Measurements from ENCODE around the gene AMDHD1. TPM values are rescaled to one million over a fixed set of nuclear protein-coding genes. Genes with fewer than 3 reads are reported as not detected.

AMDHD1 gene
- total RNA-seq, 1 donor from 2014 or later: not detected

DNA sequence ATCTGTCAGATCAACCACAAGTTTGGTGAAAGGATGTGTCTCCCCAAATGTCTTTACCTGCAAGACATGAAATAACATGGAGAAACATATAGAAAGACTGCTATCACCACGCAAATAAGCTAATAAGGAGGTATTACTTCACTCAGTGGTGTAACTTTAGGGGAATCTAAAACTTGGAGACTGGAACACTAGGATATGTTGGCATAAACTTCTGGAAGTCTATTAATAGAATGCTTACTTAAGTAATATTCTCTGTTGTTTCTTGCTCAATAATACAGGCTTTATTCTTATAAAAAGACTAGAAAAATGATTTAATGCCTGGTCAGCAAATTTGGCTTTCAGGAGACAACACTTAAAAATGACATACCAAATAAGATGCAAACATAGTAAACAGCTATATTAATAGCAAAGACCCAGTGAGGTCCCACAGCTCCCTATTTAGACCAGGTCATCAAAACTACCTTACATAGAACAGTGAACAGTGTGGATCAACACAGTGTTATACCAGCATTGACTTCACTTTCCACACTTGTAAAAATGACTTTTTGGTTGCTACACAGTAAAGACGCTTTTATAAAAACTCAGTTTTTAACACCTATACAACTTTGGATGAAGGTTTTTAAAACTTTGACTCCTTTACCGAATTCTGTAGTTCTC lies 71.9 kb downstream of the AMDHD1 start:
- Mint-ChIP-seq H3K27ac (no peak overlapping the region), H3K4me3 (no peak overlapping the region), H3K36me3 (peaks cover 24% of the 10 kb centered on the region), H3K4me1 (no peaks in the 10 kb centered on the region), H3K9me3 (no peaks in the 10 kb centered on the region), H3K27me3 (ENCODE audit: low read depth) (no peaks in the 10 kb centered on the region)
- no peak for TF ChIP-seq CTCF (IDR thresholded peaks at IDR 0.05; ENCODE audit: unreplicated experiment)
- DNase-seq (ENCODE audit: low spot score in 2 of 2, unreplicated experiment in 2 of 2): no peak

- DNase-seq (ENCODE audit: low spot score in 2 of 2, unreplicated experiment in 2 of 2): no peak
- Mint-ChIP-seq H3K36me3 (peaks cover 24% of the 10 kb centered on the region), H3K27ac (no peak overlapping the region), H3K27me3 (ENCODE audit: low read depth) (no peaks in the 10 kb centered on the region), H3K9me3 (no peaks in the 10 kb centered on the region), H3K4me1 (no peaks in the 10 kb centered on the region), H3K4me3 (no peak overlapping the region)
- TF ChIP-seq CTCF (IDR thresholded peaks at IDR 0.05; ENCODE audit: unreplicated experiment): no peak
Observed at GRCh38 chr12:96015672-96016071, 72.5 kb downstream of the AMDHD1 start.

Other genes starting within 250 kb of the AMDHD1 start
- gene NTN4, start 152.6 kb upstream of the AMDHD1 start, total RNA-seq: 4.8 to 6.0 TPM (median 5.9 TPM) in 3 replicates
- gene SNRPF, start 84.4 kb upstream of the AMDHD1 start, total RNA-seq: 36.7 to 37.6 TPM (median 36.9 TPM) in 3 replicates
- 0.09 to 0.13 TPM in 2 of 3 replicates, not detected in the other for gene CCDC38, start 717 bp upstream of the AMDHD1 start, total RNA-seq
- gene HAL, start 53.0 kb downstream of the AMDHD1 start, total RNA-seq: 1.6 to 2.0 TPM (median 1.6 TPM) in 3 replicates
- gene LTA4H, start 92.3 kb downstream of the AMDHD1 start, total RNA-seq: 95.5 to 96.4 TPM (median 96.2 TPM) in 3 replicates

Measured in mesothelial cell of epicardium (in vitro differentiated cells).